Panc1 (cell line): Measurements from ENCODE around the gene FUT3. TPM values are rescaled to one million over a fixed set of nuclear protein-coding genes. Genes with fewer than 3 reads are reported as not detected.

ENCODE experiments used
- ATAC-seq: fragments of 200-7000 bp; cut with Tn5 transposase; 2 replicates; pipeline ENCODE4 v1.9.1; 2020; ENCODE audit warnings: mild to moderate bottlenecking, moderate library complexity
- BruUV-seq: library from RNA; stranded (reverse); fragments of 400-500 nt; replicated peaks from 2 replicates; lab custom pipeline; 2021; lab: Mats Ljungman, UMichigan
- CTCF ChIA-PET: fragments of 300-600 bp; sonication (Branson Sonifier 250); formaldehyde crosslinking; loops from one replicate; lab custom pipeline; 2022; ENCODE audit warnings: antibody characterized with exemption; lab: Charles Lee
- POLR2A ChIA-PET: fragments of 300-600 bp; sonication (Branson Sonifier 250); formaldehyde crosslinking; loops from one replicate; lab custom pipeline; 2022; ENCODE audit warnings: antibody characterized with exemption; lab: Charles Lee
- DNase-seq: peaks from one replicate; pipeline ENCODE4 v3.0.0-alpha.2; 2010; ENCODE audit warnings: low read depth, low spot score
- H3K27ac ChIP-seq: 2 replicates; pipeline ENCODE4 v1.5.1; 2011; ENCODE audit warnings: mild to moderate bottlenecking, low read length, inconsistent platforms
- H3K27me3 ChIP-seq: fragments of 200-500 bp; sonication (Bioruptor generic); 2 replicates; pipeline ENCODE4 v1.6.0; 2014; ENCODE audit warnings: low read length, inconsistent platforms; ENCODE audit not compliant: control insufficient read depth, insufficient read depth
- H3K36me3 ChIP-seq: fragments of 200-500 bp; sonication (Bioruptor generic); 2 replicates; pipeline ENCODE4 v1.5.1; 2014; ENCODE audit warnings: inconsistent platforms, mild to moderate bottlenecking, low read length, moderate library complexity; ENCODE audit not compliant: control insufficient read depth, insufficient read depth
- H3K4me1 ChIP-seq: 2 replicates; pipeline ENCODE4 v1.5.1; 2011; ENCODE audit warnings: inconsistent platforms, mild to moderate bottlenecking, low read length, moderate library complexity; ENCODE audit not compliant: control insufficient read depth, insufficient read depth
- H3K4me3 ChIP-seq, 2 experiments: 2 replicates each; pipeline ENCODE4 v1.5.1; 2011 to 2012; ENCODE audit warnings: low read depth in 2 of 2, low read length in 2 of 2, mild to moderate bottlenecking in 2 of 2, inconsistent platforms in 1 of 2, moderate library complexity in 1 of 2
- H3K9me3 ChIP-seq: fragments of 200-500 bp; sonication (Bioruptor generic); 2 replicates; pipeline ENCODE4 v1.5.1; 2014; ENCODE audit warnings: low read depth, mild to moderate bottlenecking, inconsistent platforms, low read length, moderate library complexity; ENCODE audit not compliant: control insufficient read depth, insufficient read depth
- POLR2AphosphoS5 ChIP-seq: IDR thresholded peaks from 2 replicates; pipeline ENCODE4 v1.6.1; 2012; ENCODE audit warnings: mild to moderate bottlenecking, low read depth, low read length, moderate library complexity
- SIN3A ChIP-seq: IDR thresholded peaks from 2 replicates; pipeline ENCODE4 v1.6.1; 2012; ENCODE audit warnings: low read depth, mild to moderate bottlenecking, low read length, moderate library complexity, borderline replicate concordance; ENCODE audit not compliant: insufficient read depth
- TCF7L2 ChIP-seq: IDR thresholded peaks from 2 replicates; pipeline ENCODE4 v1.6.1; 2011; ENCODE audit warnings: mild to moderate bottlenecking, low read depth, low read length, inconsistent platforms
- in situ Hi-C: cut with HindIII; loops from 2 replicates; pipeline ENCODE4 v1.10.0; 2016; ENCODE audit warnings: low sequenced_read_pairs, low pct_unique_long_range_greater_than_20kb
- intact Hi-C: fragments of 100-400 bp; cut with micrococcal nuclease; formaldehyde crosslinking; loops from one replicate; pipeline ENCODE4 v1.10.0; 2022; ENCODE audit not compliant: unreplicated experiment
- total RNA-seq: library from RNA; stranded (reverse); gene quantifications from one replicate; pipeline ENCODE4 v1.2.1, GENCODE V29; 2021; ENCODE audit not compliant: unreplicated experiment
- TF ChIP-seq, protein P1 (sequence below), 2 experiments: IDR thresholded peaks; 2 replicates each; pipeline ENCODE4 v1.6.1; 2011 to 2012; ENCODE audit warnings: low read depth in 2 of 2, control low read depth in 1 of 2, low read length in 1 of 2, mild to moderate bottlenecking in 1 of 2, moderate library complexity in 1 of 2; ENCODE audit not compliant: insufficient read depth in 1 of 2
- TF ChIP-seq, protein P2 (sequence below): fragments of 450-650 bp; IDR thresholded peaks from 2 replicates; pipeline ENCODE4 v1.5.1; 2017; ENCODE audit warnings: mild to moderate bottlenecking

FUT3 gene
- total RNA-seq, 1 experiment from 2014 or later, result 0.36 TPM

DNA sequence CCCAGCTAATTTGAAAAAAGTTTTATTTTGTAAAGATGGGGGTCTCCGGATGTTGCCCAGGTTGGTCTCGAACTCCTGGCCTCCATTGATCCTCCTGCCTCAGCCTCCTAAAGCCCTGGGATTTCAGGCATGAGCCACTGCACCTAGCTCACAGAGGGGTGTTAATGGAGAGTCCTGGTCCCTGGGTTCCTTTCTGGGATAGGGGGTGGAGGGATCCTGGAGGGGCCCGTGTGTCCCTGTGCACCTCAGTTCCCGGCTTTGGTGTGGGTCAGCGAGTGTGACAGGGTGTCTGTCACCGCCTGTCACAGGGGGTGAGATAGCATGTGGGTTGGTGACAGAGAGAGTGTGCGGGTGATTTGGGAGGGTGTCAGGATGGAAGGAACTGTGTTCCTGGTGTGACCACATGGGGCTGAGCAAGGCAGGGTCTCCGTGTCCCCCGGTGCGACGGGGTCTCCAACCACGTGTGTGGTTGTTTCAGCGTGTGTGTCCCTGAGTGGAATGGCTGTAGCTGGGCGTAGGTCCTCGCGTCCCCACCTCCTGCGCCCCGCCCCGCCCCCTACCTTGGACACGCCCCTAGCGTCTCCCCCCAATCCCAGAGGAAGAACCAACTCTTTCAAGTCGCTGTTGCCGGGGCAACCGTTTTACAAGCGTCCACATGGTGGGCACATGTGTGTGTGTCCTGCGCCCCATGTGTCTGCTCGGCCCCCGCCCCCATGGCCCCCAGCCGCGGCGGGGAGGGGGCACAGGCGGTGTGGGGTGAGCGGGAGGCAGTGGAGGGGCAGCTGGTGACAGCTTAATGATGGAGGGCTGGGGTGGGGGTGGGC, 49.2 kb downstream of the FUT3 start:
- intact Hi-C loops (loop anchor here (10.0 kb wide), 1 partner anchor 93 kb away; no protein-coding TSS in a partner anchor), in situ Hi-C loops (no loop called here)
- ChIA-PET POLR2A (interaction anchor here (0.6 kb wide), 1 partner anchor 109 kb away, joined by 6 read pairs; no protein-coding TSS in a partner anchor), CTCF (interaction anchor here (0.6 kb wide), 1 partner anchor 85 kb away, joined by 5 read pairs; no protein-coding TSS in a partner anchor)
- no peak overlapping the region for H3K4me3 ChIP-seq
- BruUV-seq, result no TSS peak
- no peak for DNase-seq
- no peak for TF ChIP-seq SIN3A
- TF ChIP-seq TCF7L2, result no peak
- no peak for TF ChIP-seq POLR2AphosphoS5
- TF ChIP-seq, protein P1, sequence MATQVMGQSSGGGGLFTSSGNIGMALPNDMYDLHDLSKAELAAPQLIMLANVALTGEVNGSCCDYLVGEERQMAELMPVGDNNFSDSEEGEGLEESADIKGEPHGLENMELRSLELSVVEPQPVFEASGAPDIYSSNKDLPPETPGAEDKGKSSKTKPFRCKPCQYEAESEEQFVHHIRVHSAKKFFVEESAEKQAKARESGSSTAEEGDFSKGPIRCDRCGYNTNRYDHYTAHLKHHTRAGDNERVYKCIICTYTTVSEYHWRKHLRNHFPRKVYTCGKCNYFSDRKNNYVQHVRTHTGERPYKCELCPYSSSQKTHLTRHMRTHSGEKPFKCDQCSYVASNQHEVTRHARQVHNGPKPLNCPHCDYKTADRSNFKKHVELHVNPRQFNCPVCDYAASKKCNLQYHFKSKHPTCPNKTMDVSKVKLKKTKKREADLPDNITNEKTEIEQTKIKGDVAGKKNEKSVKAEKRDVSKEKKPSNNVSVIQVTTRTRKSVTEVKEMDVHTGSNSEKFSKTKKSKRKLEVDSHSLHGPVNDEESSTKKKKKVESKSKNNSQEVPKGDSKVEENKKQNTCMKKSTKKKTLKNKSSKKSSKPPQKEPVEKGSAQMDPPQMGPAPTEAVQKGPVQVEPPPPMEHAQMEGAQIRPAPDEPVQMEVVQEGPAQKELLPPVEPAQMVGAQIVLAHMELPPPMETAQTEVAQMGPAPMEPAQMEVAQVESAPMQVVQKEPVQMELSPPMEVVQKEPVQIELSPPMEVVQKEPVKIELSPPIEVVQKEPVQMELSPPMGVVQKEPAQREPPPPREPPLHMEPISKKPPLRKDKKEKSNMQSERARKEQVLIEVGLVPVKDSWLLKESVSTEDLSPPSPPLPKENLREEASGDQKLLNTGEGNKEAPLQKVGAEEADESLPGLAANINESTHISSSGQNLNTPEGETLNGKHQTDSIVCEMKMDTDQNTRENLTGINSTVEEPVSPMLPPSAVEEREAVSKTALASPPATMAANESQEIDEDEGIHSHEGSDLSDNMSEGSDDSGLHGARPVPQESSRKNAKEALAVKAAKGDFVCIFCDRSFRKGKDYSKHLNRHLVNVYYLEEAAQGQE (IDR thresholded peaks at IDR 0.05; ENCODE audit: insufficient read depth in 1 of 2, low read depth in 2 of 2, low read length in 1 of 2), result no peak
- TF ChIP-seq, protein P2, sequence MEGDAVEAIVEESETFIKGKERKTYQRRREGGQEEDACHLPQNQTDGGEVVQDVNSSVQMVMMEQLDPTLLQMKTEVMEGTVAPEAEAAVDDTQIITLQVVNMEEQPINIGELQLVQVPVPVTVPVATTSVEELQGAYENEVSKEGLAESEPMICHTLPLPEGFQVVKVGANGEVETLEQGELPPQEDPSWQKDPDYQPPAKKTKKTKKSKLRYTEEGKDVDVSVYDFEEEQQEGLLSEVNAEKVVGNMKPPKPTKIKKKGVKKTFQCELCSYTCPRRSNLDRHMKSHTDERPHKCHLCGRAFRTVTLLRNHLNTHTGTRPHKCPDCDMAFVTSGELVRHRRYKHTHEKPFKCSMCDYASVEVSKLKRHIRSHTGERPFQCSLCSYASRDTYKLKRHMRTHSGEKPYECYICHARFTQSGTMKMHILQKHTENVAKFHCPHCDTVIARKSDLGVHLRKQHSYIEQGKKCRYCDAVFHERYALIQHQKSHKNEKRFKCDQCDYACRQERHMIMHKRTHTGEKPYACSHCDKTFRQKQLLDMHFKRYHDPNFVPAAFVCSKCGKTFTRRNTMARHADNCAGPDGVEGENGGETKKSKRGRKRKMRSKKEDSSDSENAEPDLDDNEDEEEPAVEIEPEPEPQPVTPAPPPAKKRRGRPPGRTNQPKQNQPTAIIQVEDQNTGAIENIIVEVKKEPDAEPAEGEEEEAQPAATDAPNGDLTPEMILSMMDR, result no peak
- H3K27ac ChIP-seq, result no peak overlapping the region
- H3K36me3 ChIP-seq, result no peaks in the 10 kb centered on the region
- H3K27me3 ChIP-seq, result no peaks in the 10 kb centered on the region
- no peak for ATAC-seq
- H3K4me1 ChIP-seq, result peaks cover 4% of the 10 kb centered on the region
- no peaks in the 10 kb centered on the region for H3K9me3 ChIP-seq

DNA sequence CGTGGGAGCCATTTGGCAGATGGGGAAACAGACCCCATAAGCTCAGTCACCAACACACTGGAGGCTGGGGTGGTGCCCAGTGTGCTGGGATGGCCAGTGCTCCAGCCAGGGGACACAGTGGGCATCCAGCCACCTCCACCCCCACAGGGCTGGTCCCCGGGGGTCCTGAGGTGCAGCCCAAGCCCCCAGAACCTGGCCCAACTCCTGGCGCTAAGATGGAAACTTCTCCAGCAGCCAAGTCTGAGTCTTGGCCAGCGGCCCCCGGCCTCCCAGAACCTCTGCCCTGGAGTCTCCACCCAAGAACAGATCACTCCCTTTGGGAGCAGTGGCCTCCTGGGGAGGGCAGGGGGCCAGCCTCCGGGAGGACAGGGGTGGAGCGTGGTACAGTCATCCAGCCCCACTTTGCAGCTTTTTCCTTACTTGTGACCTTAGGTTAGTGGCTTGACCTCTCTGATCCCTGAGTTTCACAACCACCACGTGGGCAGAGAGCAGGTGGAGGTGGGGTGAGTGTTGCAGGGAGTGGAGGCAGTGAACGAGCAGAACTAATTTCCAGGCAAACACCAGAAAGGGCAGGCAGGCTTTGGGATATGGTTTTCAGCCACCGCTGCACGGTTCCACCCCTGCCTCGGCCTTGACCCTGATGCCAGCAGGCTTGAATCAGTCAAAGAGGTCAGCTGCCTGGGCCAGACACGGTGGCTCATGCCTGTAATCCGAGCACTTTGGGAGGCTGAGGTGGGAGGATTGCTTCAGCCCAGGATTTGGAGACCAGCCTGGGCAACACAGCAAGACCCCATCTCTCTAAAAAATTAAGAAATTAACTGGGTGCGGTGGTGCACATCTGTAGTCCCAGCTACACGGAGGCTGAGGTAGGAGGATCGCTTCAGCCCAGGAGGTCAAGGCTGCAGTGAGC, 50.6 kb downstream of the FUT3 start:
- Histone ChIP-seq H3K9me3 (no peaks in the 10 kb centered on the region), H3K36me3 (no peaks in the 10 kb centered on the region), H3K27me3 (no peaks in the 10 kb centered on the region), H3K4me1 (peaks cover 4% of the 10 kb centered on the region), H3K27ac (no peak overlapping the region), H3K4me3 (no peak overlapping the region)
- in situ Hi-C loops, result no loop called here
- no peak for ATAC-seq
- no peak for DNase-seq
- ChIA-PET CTCF (no interaction called here), POLR2A (no interaction called here)
- no TSS peak for BruUV-seq
- intact Hi-C loops, result loop anchor here (10.0 kb wide), 1 partner anchor 94 kb away; no protein-coding TSS in a partner anchor
- TF ChIP-seq, protein P1 (IDR thresholded peaks at IDR 0.05; ENCODE audit: insufficient read depth in 1 of 2, low read depth in 2 of 2, low read length in 1 of 2), result no peak
- TF ChIP-seq TCF7L2 (no peak), SIN3A (no peak), POLR2AphosphoS5 (no peak)
- TF ChIP-seq, protein P2, result no peak
